GM19452 (cell line): ENCODE results near the gene BIRC7.
"Not testable (repeated sequence)": the region's sequence is repeated elsewhere in the genome, so short reads cannot be mapped to it uniquely, and the experiment has no call there.

Experiments
- ATAC-seq: cut with Tn5 transposase; IDR thresholded peaks from one replicate; pipeline ENCODE4 v1.9.1; 2021; ENCODE audit not compliant: unreplicated experiment

The BIRC7 gene

DNA sequence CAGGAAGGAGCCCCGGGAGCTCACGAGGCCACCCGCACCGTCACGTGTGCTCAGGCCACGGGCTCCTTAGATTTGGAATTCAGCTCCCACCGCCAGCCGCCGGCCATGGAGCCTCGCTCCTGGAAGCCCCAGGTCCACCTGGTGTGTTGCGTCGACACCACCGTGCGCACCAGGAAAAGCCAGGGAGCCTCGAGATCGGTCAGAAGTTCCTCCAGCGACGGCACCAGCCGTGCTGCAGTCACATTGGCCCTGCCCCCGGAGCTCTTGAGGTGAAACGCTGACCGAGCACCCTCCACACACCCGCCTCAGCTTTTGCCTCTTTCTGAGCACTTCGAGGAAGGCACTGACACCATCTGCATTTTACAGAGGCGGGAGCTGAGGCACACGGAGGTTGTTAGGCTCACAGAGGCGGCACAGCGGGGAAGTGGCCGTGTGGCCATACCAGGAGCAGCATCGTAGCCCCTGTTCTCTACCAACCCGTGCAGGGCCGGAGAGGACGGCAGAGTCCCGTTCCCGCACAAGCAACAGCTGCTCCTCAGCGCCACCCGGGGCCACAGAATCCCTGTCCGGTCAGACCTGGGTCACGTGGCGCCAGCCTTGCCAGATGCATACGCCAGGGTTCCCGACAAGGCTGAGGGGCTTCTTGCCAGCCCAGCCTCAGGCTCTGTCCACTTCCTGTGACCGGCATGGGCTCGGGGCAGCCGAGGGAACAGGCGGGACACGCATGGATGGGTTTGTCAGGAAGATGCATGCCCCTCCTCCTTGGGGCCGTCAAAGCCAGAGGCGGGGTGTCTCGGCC is 11.0 kb downstream of the BIRC7 start:
- no peak for ATAC-seq

GRCh38 chr20:63247671-63248228 is 12.0 kb downstream of the BIRC7 start:
- ATAC-seq: no peak

GRCh38 chr20:63248835-63249591 is 13.3 kb downstream of the BIRC7 start:
- ATAC-seq: no peak

GRCh38 chr20:63249891-63250290 is 14.2 kb downstream of the BIRC7 start:
- ATAC-seq: no peak

- ATAC-seq: not testable (repeated sequence)
Measured at GRCh38 chr20:63251350-63251749, 15.6 kb downstream of the BIRC7 start.

DNA sequence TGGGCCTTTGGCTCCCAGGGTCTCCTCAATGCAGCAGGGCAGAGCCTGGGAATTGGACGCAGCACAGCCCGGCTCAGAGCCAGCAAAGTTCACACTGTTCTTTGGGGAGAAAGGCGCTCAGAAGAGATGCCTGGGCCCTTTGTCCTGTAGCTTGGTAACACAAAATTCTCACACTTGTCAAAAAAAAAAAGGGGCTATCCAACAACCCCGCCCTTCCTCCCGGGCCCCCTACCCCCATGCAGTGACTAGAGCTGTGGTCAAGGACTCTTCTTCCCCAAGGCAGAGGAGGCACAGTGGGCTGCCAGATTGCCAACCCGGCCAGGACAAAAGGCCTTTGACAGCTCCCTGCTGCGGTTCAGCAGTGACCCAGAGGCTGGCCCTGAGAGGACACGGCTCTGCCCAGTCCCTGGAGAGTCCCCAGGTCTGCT is 16.6 kb downstream of the BIRC7 start:
- no peak for ATAC-seq

DNA sequence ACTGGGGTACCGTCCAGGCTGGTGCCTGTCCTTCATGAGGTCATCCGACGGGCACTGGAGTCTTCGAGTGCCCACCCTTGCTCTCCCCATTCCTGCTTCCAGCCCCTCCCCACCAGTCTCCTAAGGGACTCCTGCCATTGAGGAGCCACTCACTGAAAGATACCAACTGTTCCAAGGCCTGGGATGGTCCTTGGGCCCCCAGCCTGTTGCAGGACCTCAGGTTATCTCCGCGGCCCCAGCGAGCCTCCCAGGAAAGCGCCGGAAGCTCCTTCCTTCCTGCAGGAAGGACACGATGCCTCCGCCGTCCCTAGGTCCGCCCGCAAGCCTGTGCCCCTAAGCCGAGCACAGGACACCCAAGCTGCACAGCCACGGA is 17.3 kb downstream of the BIRC7 start:
- no peak for ATAC-seq

DNA sequence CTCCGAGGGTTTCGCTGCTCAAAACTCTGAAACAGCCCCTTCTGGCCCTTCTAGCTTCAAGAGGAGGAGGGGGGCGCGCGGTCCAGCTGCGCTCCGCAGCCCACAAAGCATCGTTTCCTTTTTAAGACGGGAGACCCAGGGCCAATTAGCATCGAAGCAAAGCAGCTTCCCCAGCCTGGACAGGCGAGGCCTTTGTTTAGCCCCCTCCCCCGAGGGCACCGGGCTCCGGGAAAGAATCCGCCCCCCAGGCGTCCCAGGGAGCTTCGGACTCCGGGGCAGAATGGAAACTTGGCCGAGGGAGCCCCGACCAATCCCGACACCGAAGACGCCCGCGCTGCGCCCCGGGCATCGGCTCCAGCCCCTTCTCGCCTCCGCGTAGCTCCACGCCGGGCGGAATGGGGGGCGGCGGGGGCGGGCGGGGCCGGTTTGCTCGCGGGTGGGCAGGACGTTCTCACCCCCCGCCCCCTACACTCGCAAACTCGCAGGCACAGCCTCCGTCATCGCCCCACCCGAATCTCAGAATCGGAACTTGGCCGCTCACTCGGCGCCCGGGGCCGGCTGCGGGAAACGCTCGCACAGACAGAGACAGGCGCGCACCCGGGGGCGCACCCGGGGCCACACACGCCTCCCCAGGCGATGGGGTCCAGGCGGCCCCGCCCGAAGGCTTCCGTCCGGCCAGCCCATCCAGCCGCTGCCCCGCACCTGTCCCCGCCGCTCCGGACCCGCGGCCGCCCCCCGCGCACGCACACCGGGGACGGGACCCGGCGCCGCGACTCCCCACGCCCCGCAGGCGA is 17.9 kb downstream of the BIRC7 start:
- no peak for ATAC-seq

- ATAC-seq: no peak
Measured at GRCh38 chr20:63254232-63254605, 18.5 kb downstream of the BIRC7 start, which contains the start of gene NKAIN4. TSS of gene NKAIN4 (minus strand) at chr20:63254463. CDS start at chr20:63254450, 13 bp downstream.

GRCh38 chr20:63254606-63255384 is 19.1 kb downstream of the BIRC7 start:
- ATAC-seq: no peak

DNA sequence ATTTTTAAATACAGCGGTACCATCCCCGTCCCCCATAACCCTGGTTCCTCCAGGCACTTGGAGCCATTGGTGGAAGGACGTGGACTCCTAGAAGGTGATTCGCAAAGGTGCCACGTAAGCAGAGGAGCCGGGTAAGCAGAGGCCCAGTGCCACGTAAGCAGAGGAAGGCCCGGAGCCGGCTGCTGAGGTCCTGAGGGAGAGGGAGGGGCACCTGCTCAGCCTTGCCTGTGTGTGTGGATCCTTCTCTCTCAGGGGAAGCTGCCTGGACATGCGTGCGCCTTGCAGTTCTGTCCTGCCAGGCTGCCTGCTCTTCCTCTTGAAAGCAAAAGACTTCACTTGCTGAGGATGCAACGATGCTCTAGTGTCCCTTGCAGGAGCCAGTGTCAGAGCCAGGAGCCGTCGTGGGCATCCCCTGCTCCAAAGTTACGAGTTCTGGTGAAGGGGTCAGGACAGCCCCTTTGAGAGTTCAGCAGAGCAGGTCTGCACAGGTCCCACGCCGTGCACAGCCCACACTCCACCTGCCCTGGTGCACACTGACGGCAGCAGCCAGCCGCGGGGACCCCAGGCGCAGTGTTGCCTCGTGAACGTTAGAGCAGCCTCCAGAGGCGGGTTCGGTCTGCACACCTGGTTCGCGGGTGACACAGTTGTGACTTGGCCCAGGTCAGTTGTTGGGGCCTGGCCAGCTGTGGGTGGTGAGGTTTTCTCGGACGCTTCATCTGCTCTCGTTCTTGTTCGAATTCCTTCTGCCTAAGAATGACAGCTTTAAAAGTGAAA is 20.4 kb downstream of the BIRC7 start:
- no peak for ATAC-seq

GRCh38 chr20:63256954-63257353 is 21.2 kb downstream of the BIRC7 start:
- no peak for ATAC-seq

DNA sequence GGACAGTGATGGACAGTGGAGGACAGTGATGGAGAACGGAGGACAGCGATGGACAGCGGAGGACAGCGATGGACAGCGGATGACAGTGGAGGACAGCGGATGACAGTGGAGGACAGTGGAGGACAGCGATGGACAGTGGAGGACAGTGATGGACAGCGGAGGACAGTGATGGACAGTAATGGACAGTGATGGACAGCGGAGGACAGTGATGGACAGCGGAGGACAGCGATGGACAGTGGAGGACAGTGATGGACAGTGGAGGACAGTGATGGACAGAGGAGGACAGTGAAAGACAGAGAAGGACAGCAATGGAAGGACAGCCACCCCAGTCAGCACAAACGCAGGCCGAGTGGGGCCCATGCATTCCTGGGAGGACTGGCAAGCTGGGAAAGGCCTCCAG is 21.9 kb downstream of the BIRC7 start:
- no peak for ATAC-seq

DNA sequence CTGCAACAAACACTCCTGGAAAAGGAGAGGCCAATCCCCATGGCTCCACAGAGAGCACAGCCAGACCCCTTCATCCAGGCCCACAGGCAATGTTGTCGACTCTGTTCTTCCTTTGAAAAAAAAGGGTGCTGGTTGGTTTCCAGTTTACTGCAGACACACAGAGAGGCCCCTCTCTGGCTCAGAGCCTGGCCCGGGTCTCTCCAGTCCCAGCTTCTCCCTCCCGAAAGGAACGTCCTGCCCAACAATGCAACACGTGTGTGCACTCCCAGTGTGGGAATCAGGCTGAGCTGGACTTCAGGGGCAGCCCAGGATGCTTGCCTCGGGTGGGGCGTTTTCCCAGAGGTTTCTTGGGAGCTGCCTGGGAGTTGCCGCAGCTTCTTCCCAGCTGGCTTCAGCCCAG is 23.1 kb downstream of the BIRC7 start:
- ATAC-seq: no peak

- ATAC-seq: no peak
Measured at GRCh38 chr20:63259734-63260460, 24.2 kb downstream of the BIRC7 start.

DNA sequence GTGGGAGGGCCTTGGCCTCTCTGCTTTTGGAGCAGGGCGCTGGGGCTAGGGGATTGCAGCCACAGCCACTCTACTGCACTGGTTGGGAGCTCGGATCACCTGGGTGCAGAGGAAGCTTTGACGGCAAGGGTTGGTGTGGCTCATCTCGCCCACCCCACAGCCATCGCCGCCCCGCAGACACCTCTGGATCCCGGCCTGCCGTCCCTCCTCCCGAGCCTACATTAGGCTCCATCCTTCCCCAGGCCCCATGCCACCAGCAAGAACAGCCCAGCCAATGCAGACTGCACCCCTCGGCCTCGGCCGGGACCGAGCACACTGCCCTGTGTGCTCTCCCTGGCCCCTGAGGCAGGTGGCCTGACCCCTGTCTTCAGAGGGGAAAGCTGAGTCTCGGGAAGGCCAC is 24.8 kb downstream of the BIRC7 start:
- no peak for ATAC-seq

DNA sequence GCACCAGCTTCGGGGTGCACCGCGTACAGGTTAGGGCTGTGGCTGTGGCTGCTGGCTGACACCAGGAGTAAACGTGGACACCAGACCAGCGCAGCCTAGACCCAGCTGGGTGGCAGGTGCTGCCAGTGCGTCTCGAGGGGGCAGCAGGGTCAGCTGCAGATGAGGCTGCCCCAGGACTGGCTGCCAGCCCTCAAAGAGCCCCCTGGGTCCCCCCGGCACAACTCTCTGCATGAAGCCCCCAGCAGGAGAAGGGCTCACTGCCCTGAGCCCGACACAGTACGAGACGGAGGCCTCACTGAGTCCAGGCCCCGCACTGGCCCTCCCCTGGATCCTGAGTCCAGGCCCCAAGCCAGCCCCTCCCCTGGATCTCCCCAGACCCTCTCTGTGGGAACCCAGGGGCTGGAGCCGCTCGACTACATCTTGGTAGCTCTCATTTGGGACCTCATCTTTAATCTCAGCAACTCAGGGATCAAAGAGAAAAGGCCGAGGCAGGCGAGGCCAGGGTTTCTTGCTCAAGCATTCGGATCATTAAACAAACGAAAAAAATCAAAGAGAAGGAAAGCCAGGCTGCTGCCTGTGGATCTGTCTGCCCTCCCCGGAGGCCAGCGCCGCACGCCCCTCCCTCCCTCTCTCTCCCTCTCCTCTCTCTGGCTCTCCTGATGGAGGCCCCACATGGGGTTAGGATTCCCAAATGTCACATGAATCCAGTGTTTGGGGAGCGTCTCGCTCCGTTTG is 25.5 kb downstream of the BIRC7 start:
- no peak for ATAC-seq

- no peak for ATAC-seq
Measured at GRCh38 chr20:63261795-63262528, 26.3 kb downstream of the BIRC7 start.
